Activated B cell treated with CpG ODN at 0.5 μM for 24 hours (primary cell): ENCODE data around the gene SUGCT. TPM values are rescaled to one million over a fixed set of nuclear protein-coding genes. Genes with fewer than 3 reads are reported as not detected.

ENCODE experiments used
- ATAC-seq: fragments of 200-7000 bp; cut with Tn5 transposase; one replicate; pipeline ENCODE4 v1.10.0; 2021; ENCODE audit warnings: low read depth, mild to moderate bottlenecking, moderate library complexity
- CTCF ChIA-PET: fragments of 350-600 bp; sonication (Branson Sonifier 250); formaldehyde crosslinking; loops from one replicate; lab custom pipeline; 2021; ENCODE audit warnings: antibody characterized with exemption; lab: Charles Lee
- POLR2A ChIA-PET: fragments of 350-600 bp; sonication (Branson Sonifier 250); formaldehyde crosslinking; loops from one replicate; lab custom pipeline; 2021; ENCODE audit warnings: antibody characterized with exemption; lab: Charles Lee
- DNase-seq: peaks from one replicate; pipeline ENCODE4 v3.0.0; 2022
- H3K27ac Mint-ChIP-seq: one replicate; pipeline ENCODE4 v1.8.0; 2020; ENCODE audit warnings: mixed read lengths
- H3K27me3 Mint-ChIP-seq: one replicate; pipeline ENCODE4 v1.8.0; 2021; ENCODE audit warnings: mixed read lengths
- H3K36me3 Mint-ChIP-seq: one replicate; pipeline ENCODE4 v1.8.0; 2021; ENCODE audit warnings: low read depth, mixed read lengths
- H3K4me1 Mint-ChIP-seq: one replicate; pipeline ENCODE4 v1.8.0; 2021; ENCODE audit warnings: mixed read lengths
- H3K4me3 Mint-ChIP-seq: one replicate; pipeline ENCODE4 v1.8.0; 2020; ENCODE audit warnings: mild to moderate bottlenecking, mixed read lengths
- H3K9me3 Mint-ChIP-seq: one replicate; pipeline ENCODE4 v1.8.0; 2020; ENCODE audit warnings: mixed read lengths
- intact Hi-C: fragments of 100-400 bp; cut with micrococcal nuclease; formaldehyde crosslinking; loops from one replicate; pipeline ENCODE4 v1.15.1; 2024
- total RNA-seq: library from RNA; stranded (reverse); gene quantifications from 2 replicates; pipeline ENCODE4 v1.2.3, GENCODE V29; 2022
- TF ChIP-seq, protein P1 (sequence below): fragments of 200-600 bp; IDR thresholded peaks from one replicate; pipeline ENCODE4 v1.8.0; 2022; ENCODE audit warnings: antibody characterized with exemption, mild to moderate bottlenecking

SUGCT gene
- total RNA-seq, 1 donor from 2014 or later, result 1.3 TPM

DNA sequence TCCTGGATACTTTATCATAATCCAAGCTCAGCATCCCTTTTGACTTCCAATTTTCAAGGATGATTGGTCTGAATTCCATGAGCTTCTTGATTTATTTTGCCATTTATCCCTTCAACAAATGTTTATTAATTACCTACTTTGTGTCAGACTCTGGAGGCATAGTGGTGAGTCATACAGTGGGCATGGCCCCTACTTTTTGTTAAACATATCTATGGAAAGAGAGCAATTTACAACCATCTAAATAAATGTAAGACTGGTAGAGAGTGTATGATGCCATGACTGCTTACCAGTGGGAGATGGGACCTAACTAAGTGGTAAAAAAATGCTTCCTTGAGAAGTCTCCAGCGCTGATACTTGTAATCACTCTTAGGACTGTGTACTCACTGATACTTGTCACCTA is 286.6 kb downstream of the SUGCT start:
- DNase-seq (no peak), ATAC-seq (no peak)
- H3K27ac Mint-ChIP-seq, result no peak overlapping the region
- no peak overlapping the region for H3K4me3 Mint-ChIP-seq
- TF ChIP-seq, protein P1, sequence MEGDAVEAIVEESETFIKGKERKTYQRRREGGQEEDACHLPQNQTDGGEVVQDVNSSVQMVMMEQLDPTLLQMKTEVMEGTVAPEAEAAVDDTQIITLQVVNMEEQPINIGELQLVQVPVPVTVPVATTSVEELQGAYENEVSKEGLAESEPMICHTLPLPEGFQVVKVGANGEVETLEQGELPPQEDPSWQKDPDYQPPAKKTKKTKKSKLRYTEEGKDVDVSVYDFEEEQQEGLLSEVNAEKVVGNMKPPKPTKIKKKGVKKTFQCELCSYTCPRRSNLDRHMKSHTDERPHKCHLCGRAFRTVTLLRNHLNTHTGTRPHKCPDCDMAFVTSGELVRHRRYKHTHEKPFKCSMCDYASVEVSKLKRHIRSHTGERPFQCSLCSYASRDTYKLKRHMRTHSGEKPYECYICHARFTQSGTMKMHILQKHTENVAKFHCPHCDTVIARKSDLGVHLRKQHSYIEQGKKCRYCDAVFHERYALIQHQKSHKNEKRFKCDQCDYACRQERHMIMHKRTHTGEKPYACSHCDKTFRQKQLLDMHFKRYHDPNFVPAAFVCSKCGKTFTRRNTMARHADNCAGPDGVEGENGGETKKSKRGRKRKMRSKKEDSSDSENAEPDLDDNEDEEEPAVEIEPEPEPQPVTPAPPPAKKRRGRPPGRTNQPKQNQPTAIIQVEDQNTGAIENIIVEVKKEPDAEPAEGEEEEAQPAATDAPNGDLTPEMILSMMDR, result no peak
- H3K36me3 Mint-ChIP-seq, result no peaks in the 10 kb centered on the region
- no peaks in the 10 kb centered on the region for H3K9me3 Mint-ChIP-seq
- H3K4me1 Mint-ChIP-seq, result no peaks in the 10 kb centered on the region
- no peaks in the 10 kb centered on the region for H3K27me3 Mint-ChIP-seq
- ChIA-PET CTCF (no interaction called here), POLR2A (no interaction called here)
- intact Hi-C loops, result no loop called here

DNA sequence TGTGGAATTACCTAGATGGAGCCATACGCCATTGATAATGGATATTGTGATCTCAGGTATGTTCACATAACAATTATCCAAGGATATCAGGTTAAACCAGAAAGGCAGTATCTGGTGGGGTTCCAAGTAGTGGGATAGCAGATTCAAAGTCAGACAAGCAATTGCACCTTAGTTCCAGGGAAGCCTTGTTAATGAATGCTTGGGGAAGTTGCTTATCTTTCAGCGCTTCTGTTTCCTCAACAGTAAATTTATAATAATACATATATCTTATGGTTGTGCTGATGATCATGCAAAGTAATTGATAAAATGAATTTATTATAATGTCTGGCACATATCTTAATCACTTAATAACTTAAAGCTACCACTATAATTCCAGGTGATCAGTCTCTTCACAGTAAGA is 290.9 kb downstream of the SUGCT start:
- no peak overlapping the region for H3K27ac Mint-ChIP-seq
- TF ChIP-seq, protein P1, result no peak
- CTCF ChIA-PET, result no interaction called here

DNA sequence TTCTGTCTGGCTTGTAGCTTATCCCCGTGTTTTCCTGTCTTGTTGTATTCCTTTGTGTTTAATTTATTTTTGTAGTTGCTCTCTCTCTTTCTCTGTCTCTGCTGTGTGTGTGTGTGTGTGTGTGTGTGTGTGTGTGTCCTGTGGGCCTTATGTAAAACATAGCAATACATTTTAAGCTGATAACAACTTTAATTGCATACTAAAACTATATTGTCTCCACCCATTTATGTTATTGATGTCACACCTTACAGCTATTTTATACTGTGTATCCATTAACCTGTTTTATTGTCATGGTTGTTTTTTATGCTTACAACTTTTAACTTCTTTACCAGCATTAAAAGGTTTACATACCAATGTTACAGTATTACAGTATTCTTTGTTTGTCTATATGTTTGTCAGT is 293.6 kb downstream of the SUGCT start:
- no peak overlapping the region for H3K4me3 Mint-ChIP-seq
- intact Hi-C loops, result no loop called here
- no peaks in the 10 kb centered on the region for H3K4me1 Mint-ChIP-seq
- peaks cover 10% of the 10 kb centered on the region for H3K9me3 Mint-ChIP-seq
- TF ChIP-seq, protein P1, result no peak
- CTCF ChIA-PET, result no interaction called here
- POLR2A ChIA-PET, result no interaction called here
- no peaks in the 10 kb centered on the region for H3K27me3 Mint-ChIP-seq
- DNase-seq (no peak), ATAC-seq (no peak)
- no peak overlapping the region for H3K27ac Mint-ChIP-seq
- no peaks in the 10 kb centered on the region for H3K36me3 Mint-ChIP-seq

More for the DNA sequence above, 290.9 kb downstream of the SUGCT start:
- H3K27me3 Mint-ChIP-seq, result no peaks in the 10 kb centered on the region
- DNase-seq (no peak), ATAC-seq (no peak)
- H3K36me3 Mint-ChIP-seq, result no peaks in the 10 kb centered on the region
- H3K4me3 Mint-ChIP-seq, result no peak overlapping the region
- intact Hi-C loops, result no loop called here
- POLR2A ChIA-PET, result no interaction called here
- H3K4me1 Mint-ChIP-seq, result no peaks in the 10 kb centered on the region
- H3K9me3 Mint-ChIP-seq, result no peaks in the 10 kb centered on the region

DNA sequence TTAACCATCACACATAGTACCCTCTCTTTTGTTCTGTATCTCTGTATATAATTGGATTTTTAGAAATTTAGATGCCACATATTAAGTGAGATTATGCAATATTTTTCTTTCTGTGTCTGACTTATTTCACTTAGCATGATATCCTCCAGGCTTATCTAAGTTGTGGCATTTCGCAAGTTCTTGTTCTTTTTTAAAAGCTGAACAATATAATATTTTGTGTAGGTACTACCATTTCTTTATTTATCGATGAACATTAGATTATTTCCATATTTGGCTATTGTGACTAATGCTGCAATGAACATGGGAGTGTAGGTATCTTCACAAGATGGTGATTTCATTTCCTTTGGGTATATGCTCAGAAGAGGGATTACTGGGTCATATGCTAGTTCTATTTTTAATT is 295.0 kb downstream of the SUGCT start:
- ChIA-PET POLR2A (no interaction called here), CTCF (no interaction called here)
- DNase-seq (no peak), ATAC-seq (no peak)
- TF ChIP-seq, protein P1, result no peak
- Mint-ChIP-seq H3K9me3 (peaks cover 10% of the 10 kb centered on the region), H3K4me3 (no peak overlapping the region), H3K27ac (no peak overlapping the region), H3K27me3 (no peaks in the 10 kb centered on the region), H3K36me3 (no peaks in the 10 kb centered on the region), H3K4me1 (no peaks in the 10 kb centered on the region)
- intact Hi-C loops, result no loop called here

DNA sequence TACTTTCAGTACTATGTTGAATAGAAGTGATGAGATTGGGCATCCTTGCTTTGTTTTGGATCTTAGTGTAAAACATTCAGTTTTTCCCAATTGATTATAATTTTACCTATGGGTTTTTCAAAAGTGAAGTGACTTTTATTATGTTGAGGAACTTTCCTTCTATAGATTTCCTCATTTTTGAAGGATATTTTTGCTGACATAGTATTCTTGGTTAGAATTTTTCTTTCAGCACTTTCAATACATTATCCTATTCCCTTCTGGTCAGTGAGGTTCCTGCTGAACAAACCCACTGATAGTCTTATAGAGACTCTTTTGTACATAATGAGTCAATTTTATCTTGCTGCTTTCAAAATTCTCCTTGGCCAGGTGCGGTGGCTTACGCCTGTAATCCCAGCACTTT is 297.2 kb downstream of the SUGCT start:
- no peak overlapping the region for H3K4me3 Mint-ChIP-seq
- peaks cover 10% of the 10 kb centered on the region for H3K9me3 Mint-ChIP-seq
- no peak for DNase-seq
- intact Hi-C loops, result no loop called here
- no peaks in the 10 kb centered on the region for H3K4me1 Mint-ChIP-seq
- POLR2A ChIA-PET, result no interaction called here
- no peak overlapping the region for H3K27ac Mint-ChIP-seq
- ATAC-seq, result no peak
- TF ChIP-seq, protein P1, result no peak
- no peaks in the 10 kb centered on the region for H3K27me3 Mint-ChIP-seq
- CTCF ChIA-PET, result no interaction called here
- H3K36me3 Mint-ChIP-seq, result no peaks in the 10 kb centered on the region
